PC-3 (cell line): ENCODE measurements around the gene PIP5K1C. TPM values are rescaled to one million over a fixed set of nuclear protein-coding genes. Genes with fewer than 3 reads are reported as not detected.

Source experiments
- ATAC-seq: fragments of 200-7000 bp; cut with Tn5 transposase; 2 replicates; pipeline ENCODE4 v1.9.1; 2020; ENCODE audit warnings: mild to moderate bottlenecking, moderate library complexity
- BruUV-seq: library from RNA; stranded (reverse); fragments of 400-500 nt; replicated peaks from 2 replicates; lab custom pipeline; 2021; lab: Mats Ljungman, UMichigan
- CTCF ChIA-PET: fragments of 300-600 bp; sonication (Branson Sonifier 250); formaldehyde crosslinking; loops from one replicate; lab custom pipeline; 2022; ENCODE audit warnings: antibody characterized with exemption; lab: Charles Lee
- POLR2A ChIA-PET: fragments of 300-600 bp; sonication (Branson Sonifier 250); formaldehyde crosslinking; loops from one replicate; lab custom pipeline; 2022; ENCODE audit warnings: antibody characterized with exemption; ENCODE audit not compliant: unreplicated experiment; lab: Charles Lee
- DNase-seq: peaks from one replicate; pipeline ENCODE4 v3.0.0-alpha.2; 2015
- H2AFZ ChIP-seq: fragments of 300-600 bp; sonication (generic); 2 replicates; pipeline ENCODE4 v1.6.0; 2016; ENCODE audit warnings: antibody characterized with exemption, low read length
- H3F3A ChIP-seq: fragments of 300-600 bp; sonication (generic); one replicate; pipeline ENCODE4 v1.6.0; 2017; ENCODE audit warnings: antibody characterized with exemption, low read length, control low read depth, mild to moderate bottlenecking; ENCODE audit not compliant: unreplicated experiment
- H3K27ac ChIP-seq: fragments of 300-600 bp; sonication (generic); 2 replicates; pipeline ENCODE4 v1.5.1; 2016; ENCODE audit warnings: mild to moderate bottlenecking, low read length
- H3K27me3 ChIP-seq: fragments of 300-600 bp; sonication (generic); 2 replicates; pipeline ENCODE4 v1.6.1; 2016; ENCODE audit warnings: low read length, mixed read lengths
- H3K36me3 ChIP-seq: fragments of 300-600 bp; sonication (generic); 2 replicates; pipeline ENCODE4 v1.6.1; 2016; ENCODE audit warnings: low read depth, mixed run types, low read length, mixed read lengths
- H3K4me1 ChIP-seq: fragments of 300-600 bp; sonication (generic); 2 replicates; pipeline ENCODE4 v1.5.1; 2016; ENCODE audit warnings: low read length; ENCODE audit not compliant: insufficient read depth
- H3K4me2 ChIP-seq: fragments of 300-600 bp; sonication (generic); 2 replicates; pipeline ENCODE4 v1.6.0; 2016; ENCODE audit warnings: low read length
- H3K4me3 ChIP-seq: fragments of 300-600 bp; sonication (generic); 2 replicates; pipeline ENCODE4 v1.5.1; 2016; ENCODE audit warnings: mild to moderate bottlenecking, low read length, mixed read lengths
- H3K79me2 ChIP-seq: fragments of 300-600 bp; sonication (generic); 2 replicates; pipeline ENCODE4 v1.6.1; 2017; ENCODE audit warnings: low read length, mixed read lengths
- H3K9ac ChIP-seq: fragments of 300-600 bp; sonication (generic); 2 replicates; pipeline ENCODE4 v1.6.0; 2016; ENCODE audit warnings: mild to moderate bottlenecking, low read length
- H3K9me2 ChIP-seq: fragments of 300-600 bp; sonication (generic); replicated peaks from 2 replicates; pipeline ENCODE4 v1.6.1; 2016; ENCODE audit warnings: mixed run types, low read length, mixed read lengths
- H3K9me3 ChIP-seq: fragments of 300-600 bp; sonication (generic); 2 replicates; pipeline ENCODE4 v1.6.1; 2016; ENCODE audit warnings: low read length, mixed read lengths
- H4K20me1 ChIP-seq: fragments of 300-600 bp; sonication (generic); 2 replicates; pipeline ENCODE4 v1.6.1; 2016; ENCODE audit warnings: low read length, mixed read lengths
- CTCF ChIP-seq: fragments of 300-600 bp; sonication (generic); conservative IDR thresholded peaks from 2 replicates; pipeline ENCODE4 v1.5.1; 2017; ENCODE audit warnings: antibody characterized with exemption, low read depth, mild to moderate bottlenecking, low read length
- EZH2 ChIP-seq: fragments of 300-600 bp; sonication (generic); IDR thresholded peaks from one replicate; pipeline ENCODE4 v1.6.1; 2017; ENCODE audit warnings: antibody characterized with exemption, mild to moderate bottlenecking, low read length; ENCODE audit not compliant: unreplicated experiment
- EZH2phosphoT487 ChIP-seq: fragments of 300-600 bp; sonication (generic); IDR thresholded peaks from 2 replicates; pipeline ENCODE4 v1.6.1; 2018; ENCODE audit warnings: mild to moderate bottlenecking, antibody characterized with exemption, low read length, borderline replicate concordance
- intact Hi-C: fragments of 100-400 bp; cut with micrococcal nuclease; formaldehyde crosslinking; loops from 2 replicates; pipeline ENCODE4 v1.9.0; 2023
- total RNA-seq: library from RNA; depleted of rRNA; stranded (reverse); fragments of >200 nt; gene quantifications from 2 replicates; pipeline ENCODE4 v1.2.3, GENCODE V29; 2014

Gene PIP5K1C
- total RNA-seq, 1 experiment from 2014 or later, result 16.1 TPM

GRCh38 chr19:3746371-3747056 lies 46.2 kb upstream of the PIP5K1C start:
- no peak overlapping the region for H3K9ac ChIP-seq
- DNase-seq (no peak), ATAC-seq (no peak)
- intact Hi-C loops, result no loop called here
- H3K27ac ChIP-seq, result no peak overlapping the region
- no peaks in the 10 kb centered on the region for H3K27me3 ChIP-seq
- H3K4me3 ChIP-seq, result no peak overlapping the region
- no peaks in the 10 kb centered on the region for H3K9me2 ChIP-seq
- H3K9me3 ChIP-seq, result no peaks in the 10 kb centered on the region
- no peaks in the 10 kb centered on the region for H3K4me1 ChIP-seq
- BruUV-seq, result no TSS peak
- no peak for TF ChIP-seq EZH2phosphoT487
- TF ChIP-seq CTCF, result no peak
- no peak for TF ChIP-seq EZH2
- H4K20me1 ChIP-seq, result no peaks in the 10 kb centered on the region
- CTCF ChIA-PET, result interaction anchor here (0.6 kb wide), 1 partner anchor 1044 kb away, joined by 3 read pairs; no protein-coding TSS in a partner anchor
- no peak overlapping the region for H2AFZ ChIP-seq
- POLR2A ChIA-PET, result no interaction called here
- H3K4me2 ChIP-seq, result no peak overlapping the region
- H3F3A ChIP-seq, result no peaks in the 10 kb centered on the region
- no peaks in the 10 kb centered on the region for H3K79me2 ChIP-seq
- no peaks in the 10 kb centered on the region for H3K36me3 ChIP-seq

- ChIA-PET CTCF (no interaction called here), POLR2A (no interaction called here)
- H3K9me3 ChIP-seq, result no peaks in the 10 kb centered on the region
- H3K9me2 ChIP-seq, result no peaks in the 10 kb centered on the region
- no peak overlapping the region for H3K4me2 ChIP-seq
- H3K4me1 ChIP-seq, result no peaks in the 10 kb centered on the region
- no peak overlapping the region for H3K4me3 ChIP-seq
- no peaks in the 10 kb centered on the region for H3K79me2 ChIP-seq
- BruUV-seq, result no TSS peak
- intact Hi-C loops, result no loop called here
- H3K9ac ChIP-seq, result no peak overlapping the region
- no peak for DNase-seq
- H3K27ac ChIP-seq, result no peak overlapping the region
- H3K27me3 ChIP-seq, result no peaks in the 10 kb centered on the region
- no peak overlapping the region for H2AFZ ChIP-seq
- no peak for TF ChIP-seq EZH2phosphoT487
- TF ChIP-seq EZH2, result no peak
- no peak for TF ChIP-seq CTCF
- ATAC-seq, result no peak
- no peaks in the 10 kb centered on the region for H3F3A ChIP-seq
- no peaks in the 10 kb centered on the region for H4K20me1 ChIP-seq
- no peaks in the 10 kb centered on the region for H3K36me3 ChIP-seq
Measured at GRCh38 chr19:3745363-3746045, 45.2 kb upstream of the PIP5K1C start.

- no peak overlapping the region for H3K9ac ChIP-seq
- H3K9me2 ChIP-seq, result no peaks in the 10 kb centered on the region
- H3K27ac ChIP-seq, result no peak overlapping the region
- no peaks in the 10 kb centered on the region for H4K20me1 ChIP-seq
- ATAC-seq (no peak), DNase-seq (no peak)
- intact Hi-C loops, result no loop called here
- H3K9me3 ChIP-seq, result no peaks in the 10 kb centered on the region
- ChIA-PET CTCF (no interaction called here), POLR2A (no interaction called here)
- H3K4me2 ChIP-seq, result no peak overlapping the region
- H3K4me1 ChIP-seq, result no peaks in the 10 kb centered on the region
- no TSS peak for BruUV-seq
- H3K79me2 ChIP-seq, result no peaks in the 10 kb centered on the region
- no peaks in the 10 kb centered on the region for H3K27me3 ChIP-seq
- TF ChIP-seq CTCF (no peak), EZH2 (no peak), EZH2phosphoT487 (no peak)
- H3F3A ChIP-seq, result no peaks in the 10 kb centered on the region
- H3K36me3 ChIP-seq, result no peaks in the 10 kb centered on the region
- no peak overlapping the region for H3K4me3 ChIP-seq
- no peak overlapping the region for H2AFZ ChIP-seq
Measured at GRCh38 chr19:3743486-3743885, 43.2 kb upstream of the PIP5K1C start.
